ENCODE data around the gene NDUFB7. TPM values are rescaled to one million over a fixed set of nuclear protein-coding genes. Genes with fewer than 3 reads are reported as not detected.
A peak's percentile ranks its signal among the peaks of the same experiment; 100 is the strongest.

The NDUFB7 gene
- total RNA-seq, 1 donor from 2014 or later: 375 TPM

GRCh38 chr19:14529254-14530004 is 42.4 kb downstream of the NDUFB7 start, which contains the start of gene TECR:
TECR (plus strand) TSS chr19:14529594; CDS start chr19:14529697, 103 bp downstream.
- peak within 1 kb of the TSS; percentile 56 to 90 for H3K4me3 ChIP-seq
- peak; percentile 94 to 97 for TF ChIP-seq POLR2A (IDR thresholded peaks at IDR 0.05)
- TF ChIP-seq CTCF (IDR thresholded peaks at IDR 0.05): peak in 1 of 3 experiments; percentile 20
- TF ChIP-seq POLR2AphosphoS5 (IDR thresholded peaks at IDR 0.05; ENCODE audit: insufficient read depth in 1 of 2, low read depth in 1 of 2): peak; percentile 92 to 100
- no peaks in the 10 kb centered on the region for H3K9me3 ChIP-seq
- H3K27me3 ChIP-seq: no peaks in the 10 kb centered on the region
- DNase-seq (ENCODE audit: extremely low spot score in 2 of 2): peak; percentile 100
- H3K4me1 ChIP-seq: peaks cover 59% of the 10 kb centered on the region
- no peaks in the 10 kb centered on the region for H3K36me3 ChIP-seq
- intact Hi-C loops (cut with DNase I): no loop called here
- peak within 1 kb of the TSS; percentile 98 for H3K27ac ChIP-seq

GRCh38 chr19:14528419-14529253 is 43.2 kb downstream of the NDUFB7 start:
- DNase-seq (ENCODE audit: extremely low spot score in 2 of 2): peak in 1 of 2 donors; percentile 96
- TF ChIP-seq POLR2AphosphoS5 (IDR thresholded peaks at IDR 0.05; ENCODE audit: insufficient read depth in 1 of 2, low read depth in 1 of 2): no peak
- no peak for TF ChIP-seq POLR2A (IDR thresholded peaks at IDR 0.05)
- TF ChIP-seq CTCF (IDR thresholded peaks at IDR 0.05): no peak
- intact Hi-C loops (cut with DNase I): no loop called here

GRCh38 chr19:14526423-14526822 is 45.4 kb downstream of the NDUFB7 start:
- TF ChIP-seq POLR2AphosphoS5 (IDR thresholded peaks at IDR 0.05; ENCODE audit: insufficient read depth in 1 of 2, low read depth in 1 of 2) (no peak), POLR2A (IDR thresholded peaks at IDR 0.05) (no peak), CTCF (IDR thresholded peaks at IDR 0.05) (no peak)
- intact Hi-C loops (cut with DNase I): no loop called here
- Histone ChIP-seq H3K36me3 (no peaks in the 10 kb centered on the region), H3K27ac (peak overlapping the region; percentile 98), H3K4me1 (peaks cover 36% of the 10 kb centered on the region), H3K9me3 (no peaks in the 10 kb centered on the region), H3K4me3 (no peak overlapping the region), H3K27me3 (no peaks in the 10 kb centered on the region)
- DNase-seq (ENCODE audit: extremely low spot score in 2 of 2): no peak

More at GRCh38 chr19:14528419-14529253, 43.2 kb downstream of the NDUFB7 start:
- no peaks in the 10 kb centered on the region for H3K9me3 ChIP-seq
- H3K4me3 ChIP-seq: peak overlapping the region; percentile 53 to 90
- peak overlapping the region; percentile 98 for H3K27ac ChIP-seq
- H3K4me1 ChIP-seq: peaks cover 58% of the 10 kb centered on the region
- H3K36me3 ChIP-seq: no peaks in the 10 kb centered on the region
- H3K27me3 ChIP-seq: no peaks in the 10 kb centered on the region

DNA sequence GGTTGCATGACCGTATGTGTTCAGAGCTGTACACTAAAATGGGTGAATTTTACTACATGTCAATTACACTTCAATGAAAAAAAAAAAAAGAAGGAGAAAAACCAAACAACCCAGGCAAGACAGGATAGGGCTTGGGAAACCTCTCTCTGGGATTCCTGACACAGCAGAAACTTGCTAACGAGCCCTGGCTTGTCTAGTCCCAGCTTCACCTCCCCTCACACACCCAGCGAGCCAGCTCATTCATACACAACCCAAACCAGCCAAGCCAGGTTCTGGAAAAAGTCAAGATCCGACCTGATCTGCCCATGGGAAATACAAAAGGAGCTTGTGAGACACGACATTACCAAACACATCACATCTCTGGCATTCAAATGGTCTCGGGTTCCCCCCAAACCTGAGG is 46.1 kb downstream of the NDUFB7 start:
- peak overlapping the region; percentile 98 for H3K27ac ChIP-seq
- H3K4me1 ChIP-seq: peaks cover 29% of the 10 kb centered on the region

More for the DNA sequence above, 46.1 kb downstream of the NDUFB7 start:
- H3K27me3 ChIP-seq: no peaks in the 10 kb centered on the region
- TF ChIP-seq POLR2A (IDR thresholded peaks at IDR 0.05) (no peak), POLR2AphosphoS5 (IDR thresholded peaks at IDR 0.05; ENCODE audit: insufficient read depth in 1 of 2, low read depth in 1 of 2) (peak in 1 of 2 donors; percentile 84), CTCF (IDR thresholded peaks at IDR 0.05) (no peak)
- no peaks in the 10 kb centered on the region for H3K36me3 ChIP-seq
- DNase-seq (ENCODE audit: extremely low spot score in 2 of 2): no peak
- no peaks in the 10 kb centered on the region for H3K9me3 ChIP-seq
- H3K4me3 ChIP-seq: no peak overlapping the region
- intact Hi-C loops (cut with DNase I): no loop called here
